KMS-11 (cell line): ENCODE measurements around the gene SLC51A.

Experiments
- H2AFZ ChIP-seq: fragments of 200-600 bp; sonication (generic); 2 replicates; pipeline ENCODE4 v1.6.1; 2016; ENCODE audit warnings: antibody characterized with exemption, mixed run types, low read depth
- H3K27ac ChIP-seq: fragments of 200-600 bp; sonication (generic); 2 replicates; pipeline ENCODE4 v1.6.1; 2016; ENCODE audit warnings: mild to moderate bottlenecking, mixed run types
- H3K27me3 ChIP-seq: fragments of 200-600 bp; sonication (generic); 2 replicates; pipeline ENCODE4 v1.6.1; 2017; ENCODE audit warnings: mild to moderate bottlenecking, low read depth, mixed run types, moderate library complexity; ENCODE audit not compliant: insufficient read depth
- H3K36me3 ChIP-seq: fragments of 200-600 bp; sonication (generic); 2 replicates; pipeline ENCODE4 v1.6.1; 2017; ENCODE audit warnings: mild to moderate bottlenecking, mixed run types; ENCODE audit not compliant: insufficient read depth
- H3K4me1 ChIP-seq: fragments of 200-600 bp; sonication (generic); 2 replicates; pipeline ENCODE4 v1.6.1; 2016; ENCODE audit warnings: mild to moderate bottlenecking, low read depth, mixed run types; ENCODE audit not compliant: poor library complexity, severe bottlenecking
- H3K4me2 ChIP-seq: fragments of 200-600 bp; sonication (generic); 2 replicates; pipeline ENCODE4 v1.7.0; 2016; ENCODE audit warnings: mild to moderate bottlenecking, mixed run types
- H3K4me3 ChIP-seq: fragments of 200-600 bp; sonication (generic); IDR thresholded peaks from 2 replicates; pipeline ENCODE4 v1.6.1; 2017; ENCODE audit warnings: low read depth, low read length, mixed read lengths; ENCODE audit not compliant: insufficient read depth
- H3K79me2 ChIP-seq: fragments of 200-600 bp; sonication (generic); 2 replicates; pipeline ENCODE4 v1.6.1; 2016; ENCODE audit warnings: low read depth, mixed run types; ENCODE audit not compliant: insufficient read depth
- H3K9ac ChIP-seq: fragments of 200-600 bp; sonication (generic); 2 replicates; pipeline ENCODE4 v1.6.1; 2016; ENCODE audit warnings: mild to moderate bottlenecking, mixed run types
- H4K20me1 ChIP-seq: fragments of 200-600 bp; sonication (generic); 2 replicates; pipeline ENCODE4 v1.6.1; 2016; ENCODE audit warnings: mild to moderate bottlenecking, mixed run types; ENCODE audit not compliant: insufficient read depth
- CTCF ChIP-seq: fragments of 200-600 bp; sonication (generic); conservative IDR thresholded peaks from 2 replicates; pipeline ENCODE4 v1.6.1; 2017; ENCODE audit warnings: low read depth, mild to moderate bottlenecking, antibody characterized with exemption, low read length, moderate library complexity, mixed read lengths

The SLC51A gene

GRCh38 chr3:196189566-196190347 is 26.6 kb upstream of the SLC51A start:
- no peaks in the 10 kb centered on the region for H3K27me3 ChIP-seq
- no peak overlapping the region for H3K4me3 ChIP-seq
- no peaks in the 10 kb centered on the region for H4K20me1 ChIP-seq
- H3K36me3 ChIP-seq, result no peaks in the 10 kb centered on the region
- no peak for TF ChIP-seq CTCF
- H2AFZ ChIP-seq, result no peak overlapping the region
- H3K79me2 ChIP-seq, result no peaks in the 10 kb centered on the region
- no peak overlapping the region for H3K27ac ChIP-seq
- peaks cover 24% of the 10 kb centered on the region for H3K4me1 ChIP-seq
- no peak overlapping the region for H3K4me2 ChIP-seq
- no peak overlapping the region for H3K9ac ChIP-seq

- Histone ChIP-seq H3K4me3 (no peak overlapping the region), H3K27ac (no peak overlapping the region), H2AFZ (0 out of 2 replicates have a peak overlapping the region, but pooled peaks have one; percentile 14), H3K4me1 (peaks cover 19% of the 10 kb centered on the region), H3K4me2 (no peak overlapping the region), H3K9ac (no peak overlapping the region), H3K27me3 (no peaks in the 10 kb centered on the region), H3K36me3 (no peaks in the 10 kb centered on the region), H4K20me1 (no peaks in the 10 kb centered on the region), H3K79me2 (no peaks in the 10 kb centered on the region)
- no peak for TF ChIP-seq CTCF
These were observed 24.3 kb upstream of the SLC51A start for GRCh38 chr3:196192036-196192523.

- H3K4me3 ChIP-seq, result no peak overlapping the region
- H3K27ac ChIP-seq, result no peak overlapping the region
- H4K20me1 ChIP-seq, result no peaks in the 10 kb centered on the region
- no peak for TF ChIP-seq CTCF
- no peaks in the 10 kb centered on the region for H3K27me3 ChIP-seq
- H3K9ac ChIP-seq, result no peak overlapping the region
- 0 out of 2 replicates have a peak overlapping the region, but pooled peaks have one; percentile 14 for H2AFZ ChIP-seq
- H3K79me2 ChIP-seq, result no peaks in the 10 kb centered on the region
- H3K4me2 ChIP-seq, result no peak overlapping the region
- H3K4me1 ChIP-seq, result peaks cover 15% of the 10 kb centered on the region
- no peaks in the 10 kb centered on the region for H3K36me3 ChIP-seq
These were observed 23.7 kb upstream of the SLC51A start for GRCh38 chr3:196192524-196193051.

- Histone ChIP-seq H3K27me3 (no peaks in the 10 kb centered on the region), H4K20me1 (no peaks in the 10 kb centered on the region), H3K79me2 (no peaks in the 10 kb centered on the region), H2AFZ (no peak overlapping the region), H3K4me1 (peaks cover 15% of the 10 kb centered on the region), H3K27ac (no peak overlapping the region), H3K36me3 (no peaks in the 10 kb centered on the region), H3K4me3 (no peak overlapping the region), H3K4me2 (no peak overlapping the region), H3K9ac (no peak overlapping the region)
- TF ChIP-seq CTCF, result no peak
These were observed 23.1 kb upstream of the SLC51A start for GRCh38 chr3:196193133-196193735.
